UCSD-AML1 (cell line): Measurements from ENCODE around the gene TRIM33.

ENCODE experiments used
- DNase-seq: peaks from one replicate; lab custom pipeline; 2025; ENCODE audit not compliant: unreplicated experiment; lab: John Stamatoyannopoulos, UW

TRIM33 gene

DNA sequence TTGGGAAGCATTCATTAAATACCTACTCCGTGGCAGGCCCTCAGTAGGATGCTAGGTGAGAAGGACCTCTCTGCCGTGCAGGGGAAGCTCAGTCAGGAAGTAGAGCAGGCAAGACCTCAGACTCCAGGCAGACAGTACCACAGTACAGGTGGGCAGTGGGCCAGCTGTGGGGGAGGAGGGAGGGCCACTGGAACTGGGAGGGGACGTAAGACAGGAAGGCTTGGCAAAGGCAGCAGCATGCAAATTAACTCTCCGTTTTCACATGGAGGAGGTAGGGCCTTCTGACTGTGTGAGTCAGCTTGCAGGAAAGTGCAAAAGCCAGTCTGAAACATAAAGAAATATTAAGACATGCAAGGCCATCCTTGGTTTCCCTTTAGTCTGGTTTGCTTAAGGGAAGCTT is 157.7 kb downstream of the TRIM33 start:
- DNase-seq, result no peak

- DNase-seq, result no peak
Observed at GRCh38 chr1:114352797-114353196, 158.2 kb downstream of the TRIM33 start.

- DNase-seq, result no peak
Observed at GRCh38 chr1:114350731-114351445, 160.1 kb downstream of the TRIM33 start.

DNA sequence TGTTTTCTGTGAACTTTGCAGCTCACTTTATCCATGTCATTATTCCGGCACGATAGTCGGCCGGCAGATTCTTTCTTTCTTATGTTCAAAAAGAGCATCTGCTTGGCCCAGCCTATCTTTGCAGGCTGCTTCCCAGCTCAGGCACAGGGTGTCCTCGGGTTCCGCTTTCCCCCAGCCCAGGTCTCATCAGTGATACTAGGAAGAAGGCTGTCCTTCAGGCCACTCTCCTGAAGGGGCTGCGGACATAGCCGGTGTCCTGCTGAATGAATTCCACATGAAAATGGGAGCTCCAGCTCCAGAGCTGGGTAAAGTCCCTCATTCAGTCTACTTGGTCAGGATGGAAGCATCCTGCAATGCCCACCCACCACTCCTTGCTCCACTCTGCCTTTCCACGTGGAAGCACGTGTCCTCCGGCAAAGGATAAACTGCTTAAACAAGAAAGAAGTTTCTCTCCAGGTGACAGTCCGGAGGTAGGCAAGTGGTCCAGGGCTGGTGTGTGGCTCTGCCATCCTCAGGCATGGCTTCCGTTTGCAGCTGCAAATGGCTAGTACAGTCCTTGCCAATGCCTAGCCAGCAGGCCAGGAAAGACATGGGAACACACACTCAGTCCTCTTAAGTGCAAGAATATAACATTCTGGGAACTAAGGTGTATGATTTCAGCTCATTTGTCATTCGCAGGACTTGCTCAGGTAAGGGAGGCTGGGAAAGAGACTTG is 161.0 kb downstream of the TRIM33 start:
- no peak for DNase-seq

DNA sequence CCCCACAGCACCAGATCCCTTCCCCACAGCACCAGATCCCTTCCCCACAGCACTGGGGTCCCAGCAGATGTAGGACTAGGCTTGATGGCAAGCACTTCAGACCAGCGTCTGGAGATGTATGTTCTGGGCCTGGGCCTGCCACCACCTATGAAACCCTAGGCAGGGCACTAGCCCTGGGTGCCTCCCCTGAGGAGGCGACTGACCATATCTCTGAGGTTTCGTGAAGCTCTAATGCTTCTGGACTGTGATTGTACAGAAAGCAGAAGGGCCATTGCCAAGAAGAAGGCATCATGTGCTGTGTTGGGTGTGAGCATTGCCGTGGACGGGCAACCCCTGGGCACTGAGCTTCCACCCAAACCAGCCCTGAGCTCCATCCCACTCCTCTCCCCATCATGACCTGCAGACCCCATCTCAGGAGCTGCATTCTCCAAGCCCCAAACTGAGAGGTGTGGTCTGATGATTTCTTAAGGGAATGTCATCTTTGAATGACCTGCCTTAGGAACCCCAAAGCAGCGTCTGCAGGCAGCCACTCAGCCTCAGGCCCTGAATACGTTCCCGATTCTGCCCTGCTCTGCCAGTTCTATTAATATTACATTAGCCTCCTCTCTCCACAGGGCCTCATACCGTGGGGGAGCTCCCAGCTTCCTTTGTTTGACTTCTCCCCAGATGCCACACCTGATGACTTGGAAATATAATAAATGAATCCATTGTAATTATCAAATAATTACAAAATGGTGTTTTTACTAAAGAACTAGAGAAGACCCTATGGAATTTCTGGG is 163.4 kb downstream of the TRIM33 start:
- DNase-seq, result no peak

GRCh38 chr1:114346480-114347029 is 164.4 kb downstream of the TRIM33 start:
- peak; percentile 95 for DNase-seq

DNA sequence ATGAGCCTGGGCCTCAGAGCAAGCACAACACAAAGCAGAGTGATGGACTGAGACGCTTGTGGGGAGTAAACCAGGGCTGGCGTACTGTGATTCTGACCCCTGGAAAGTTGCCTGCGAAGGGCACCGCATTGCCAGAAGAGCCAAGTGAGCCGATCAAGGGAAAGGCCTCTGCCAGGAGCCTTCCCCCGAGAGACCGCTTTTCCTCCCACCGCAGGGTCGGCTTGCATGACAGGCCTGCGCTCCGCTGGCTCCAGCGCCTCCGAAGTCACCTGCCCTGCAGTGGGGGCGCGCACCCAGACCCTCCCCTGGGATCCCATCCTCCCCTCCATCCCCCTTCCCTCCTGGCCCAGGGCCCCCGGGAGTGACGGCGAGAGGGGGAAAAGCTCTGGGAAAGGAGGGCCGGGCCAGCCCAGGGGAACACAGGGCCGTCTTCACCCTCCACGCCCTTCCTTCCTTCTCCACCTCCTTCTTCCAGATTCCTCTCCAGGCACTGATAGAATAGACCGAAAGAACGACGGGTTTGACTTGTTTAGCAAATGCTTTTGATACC is 165.0 kb downstream of the TRIM33 start:
- no peak for DNase-seq

GRCh38 chr1:114344656-114345055 is 166.3 kb downstream of the TRIM33 start:
- DNase-seq, result no peak
